ENCODE data around the gene SCP2. TPM values are rescaled to one million over a fixed set of nuclear protein-coding genes. Genes with fewer than 3 reads are reported as not detected.

Gene SCP2
- total RNA-seq, 1 experiment from 2014 or later = 73.2 TPM

DNA sequence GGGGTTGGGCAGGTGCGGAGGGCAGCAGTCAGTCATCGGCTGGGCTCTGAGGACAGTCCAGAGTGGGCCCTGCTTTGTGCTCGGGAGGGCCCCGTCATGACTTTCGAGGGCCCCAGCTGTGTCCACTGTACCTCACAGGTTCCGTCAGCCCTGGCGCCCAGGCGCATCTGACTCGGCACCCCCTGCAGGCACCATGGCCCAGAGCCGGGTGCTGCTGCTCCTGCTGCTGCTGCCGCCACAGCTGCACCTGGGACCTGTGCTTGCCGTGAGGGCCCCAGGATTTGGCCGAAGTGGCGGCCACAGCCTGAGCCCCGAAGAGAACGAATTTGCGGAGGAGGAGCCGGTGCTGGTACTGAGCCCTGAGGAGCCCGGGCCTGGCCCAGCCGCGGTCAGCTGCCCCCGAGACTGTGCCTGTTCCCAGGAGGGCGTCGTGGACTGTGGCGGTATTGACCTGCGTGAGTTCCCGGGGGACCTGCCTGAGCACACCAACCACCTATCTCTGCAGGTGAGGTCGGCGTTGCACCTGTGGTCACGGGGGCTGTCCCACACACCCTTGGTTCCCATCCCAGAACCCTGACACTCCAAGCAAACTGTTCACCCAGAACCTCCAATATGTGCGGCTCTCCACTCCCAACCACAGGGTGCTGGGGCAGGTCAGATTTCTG is 142.7 kb downstream of the SCP2 start:
- DNase-seq (ENCODE audit: low spot score) = no peak
- POLR2A ChIA-PET (ENCODE audit: low non-redundant PET) = no interaction called here
- BruUV-seq (replicated peaks) = no TSS peak
- Histone ChIP-seq H3K36me3 (ENCODE audit: insufficient read depth, low read length, poor library complexity, severe bottlenecking) (no peaks in the 10 kb centered on the region), H3K9me3 (ENCODE audit: low read depth, low read length, poor library complexity, severe bottlenecking) (no peaks in the 10 kb centered on the region), H3K4me1 (ENCODE audit: insufficient read depth, low read length, poor library complexity, severe bottlenecking) (no peaks in the 10 kb centered on the region), H3K27me3 (replicated peaks; ENCODE audit: insufficient read depth, low read depth, low read length, poor library complexity) (no peaks in the 10 kb centered on the region), H3K4me3 (ENCODE audit: low read depth, low read length, poor library complexity, severe bottlenecking) (no peak overlapping the region), H3K27ac (ENCODE audit: low read depth, low read length, poor library complexity, severe bottlenecking) (no peak overlapping the region)
- CTCF ChIA-PET = no interaction called here
- TF ChIP-seq, protein P1, sequence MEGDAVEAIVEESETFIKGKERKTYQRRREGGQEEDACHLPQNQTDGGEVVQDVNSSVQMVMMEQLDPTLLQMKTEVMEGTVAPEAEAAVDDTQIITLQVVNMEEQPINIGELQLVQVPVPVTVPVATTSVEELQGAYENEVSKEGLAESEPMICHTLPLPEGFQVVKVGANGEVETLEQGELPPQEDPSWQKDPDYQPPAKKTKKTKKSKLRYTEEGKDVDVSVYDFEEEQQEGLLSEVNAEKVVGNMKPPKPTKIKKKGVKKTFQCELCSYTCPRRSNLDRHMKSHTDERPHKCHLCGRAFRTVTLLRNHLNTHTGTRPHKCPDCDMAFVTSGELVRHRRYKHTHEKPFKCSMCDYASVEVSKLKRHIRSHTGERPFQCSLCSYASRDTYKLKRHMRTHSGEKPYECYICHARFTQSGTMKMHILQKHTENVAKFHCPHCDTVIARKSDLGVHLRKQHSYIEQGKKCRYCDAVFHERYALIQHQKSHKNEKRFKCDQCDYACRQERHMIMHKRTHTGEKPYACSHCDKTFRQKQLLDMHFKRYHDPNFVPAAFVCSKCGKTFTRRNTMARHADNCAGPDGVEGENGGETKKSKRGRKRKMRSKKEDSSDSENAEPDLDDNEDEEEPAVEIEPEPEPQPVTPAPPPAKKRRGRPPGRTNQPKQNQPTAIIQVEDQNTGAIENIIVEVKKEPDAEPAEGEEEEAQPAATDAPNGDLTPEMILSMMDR (conservative IDR thresholded peaks at IDR 0.05; ENCODE audit: low read depth, low read length) = no peak
- no peak for TF ChIP-seq EZH2 (IDR thresholded peaks at IDR 0.05; ENCODE audit: borderline replicate concordance, low read depth, low read length, poor library complexity, severe bottlenecking)
- intact Hi-C loops (cut with micrococcal nuclease; ENCODE audit: unreplicated experiment) = loop anchor here (10.0 kb wide), 1 partner anchor 115 kb away; no protein-coding TSS in a partner anchor

DNA sequence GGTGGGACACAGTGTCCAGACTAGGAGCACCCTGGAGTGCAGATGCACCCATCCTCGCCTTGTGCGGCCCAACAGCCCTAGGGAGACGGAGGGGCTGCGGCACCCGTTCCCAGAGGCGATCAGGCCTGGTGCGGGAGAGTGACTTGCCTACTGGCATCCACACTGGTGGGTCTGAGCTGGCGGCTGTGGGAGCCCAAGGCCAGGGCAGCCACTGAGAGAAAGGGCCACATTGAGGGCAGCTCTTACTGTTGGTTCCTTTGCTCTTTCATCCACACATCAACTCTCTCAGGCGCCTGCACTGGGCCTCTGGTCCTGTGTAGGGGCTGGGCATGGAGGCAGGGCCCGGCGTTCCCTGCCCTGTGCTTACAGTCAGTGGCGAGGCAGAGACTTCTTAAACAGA is 143.5 kb downstream of the SCP2 start:
- no peak for TF ChIP-seq EZH2 (IDR thresholded peaks at IDR 0.05; ENCODE audit: borderline replicate concordance, low read depth, low read length, poor library complexity, severe bottlenecking)
- TF ChIP-seq, protein P1 (conservative IDR thresholded peaks at IDR 0.05; ENCODE audit: low read depth, low read length) = no peak
- CTCF ChIA-PET = no interaction called here
- DNase-seq (ENCODE audit: low spot score) = no peak
- no peaks in the 10 kb centered on the region for H3K27me3 ChIP-seq (replicated peaks; ENCODE audit: insufficient read depth, low read depth, low read length, poor library complexity)
- H3K9me3 ChIP-seq (ENCODE audit: low read depth, low read length, poor library complexity, severe bottlenecking) = no peaks in the 10 kb centered on the region
- no peak overlapping the region for H3K27ac ChIP-seq (ENCODE audit: low read depth, low read length, poor library complexity, severe bottlenecking)
- no peaks in the 10 kb centered on the region for H3K4me1 ChIP-seq (ENCODE audit: insufficient read depth, low read length, poor library complexity, severe bottlenecking)
- BruUV-seq (replicated peaks) = no TSS peak
- POLR2A ChIA-PET (ENCODE audit: low non-redundant PET) = no interaction called here
- intact Hi-C loops (cut with micrococcal nuclease; ENCODE audit: unreplicated experiment) = no loop called here
- no peak overlapping the region for H3K4me3 ChIP-seq (ENCODE audit: low read depth, low read length, poor library complexity, severe bottlenecking)
- H3K36me3 ChIP-seq (ENCODE audit: insufficient read depth, low read length, poor library complexity, severe bottlenecking) = no peaks in the 10 kb centered on the region

DNA sequence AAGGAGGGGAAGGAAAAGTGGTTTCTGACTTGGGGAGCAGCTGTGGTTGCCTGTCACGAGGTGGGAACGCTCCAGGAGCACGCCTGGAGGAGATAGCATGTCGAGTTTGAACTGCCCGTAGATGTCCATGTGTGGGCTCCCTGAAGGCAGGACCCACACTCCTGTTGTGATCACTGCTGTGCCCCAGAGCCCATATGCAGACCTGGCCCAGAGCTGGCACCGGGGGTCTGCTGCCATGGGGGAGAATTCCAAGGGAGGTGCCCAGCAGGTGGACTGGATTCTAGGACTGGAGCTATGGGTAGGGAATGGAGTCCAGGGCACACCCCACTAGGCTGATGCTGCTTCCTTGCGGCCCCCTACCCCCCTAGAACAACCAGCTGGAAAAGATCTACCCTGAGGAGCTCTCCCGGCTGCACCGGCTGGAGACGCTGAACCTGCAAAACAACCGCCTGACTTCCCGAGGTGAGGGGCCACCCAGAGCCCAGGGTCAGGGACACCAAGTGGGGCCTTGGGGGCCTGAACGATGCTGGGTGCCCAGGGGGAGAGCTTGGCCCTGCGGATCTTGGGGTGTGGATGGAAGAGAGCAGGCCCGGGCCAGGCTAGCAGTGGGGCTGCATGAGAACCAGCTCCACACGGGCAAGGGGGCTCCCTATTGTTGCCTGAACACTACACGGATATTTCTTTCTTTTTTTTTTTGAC is 144.2 kb downstream of the SCP2 start:
- intact Hi-C loops (cut with micrococcal nuclease; ENCODE audit: unreplicated experiment) = no loop called here
- BruUV-seq (replicated peaks) = no TSS peak
- Histone ChIP-seq H3K36me3 (ENCODE audit: insufficient read depth, low read length, poor library complexity, severe bottlenecking) (no peaks in the 10 kb centered on the region), H3K27ac (ENCODE audit: low read depth, low read length, poor library complexity, severe bottlenecking) (no peak overlapping the region), H3K27me3 (replicated peaks; ENCODE audit: insufficient read depth, low read depth, low read length, poor library complexity) (no peaks in the 10 kb centered on the region), H3K9me3 (ENCODE audit: low read depth, low read length, poor library complexity, severe bottlenecking) (no peaks in the 10 kb centered on the region), H3K4me1 (ENCODE audit: insufficient read depth, low read length, poor library complexity, severe bottlenecking) (no peaks in the 10 kb centered on the region), H3K4me3 (ENCODE audit: low read depth, low read length, poor library complexity, severe bottlenecking) (no peak overlapping the region)
- POLR2A ChIA-PET (ENCODE audit: low non-redundant PET) = no interaction called here
- CTCF ChIA-PET = no interaction called here
- DNase-seq (ENCODE audit: low spot score) = no peak
- TF ChIP-seq, protein P1 (conservative IDR thresholded peaks at IDR 0.05; ENCODE audit: low read depth, low read length) = no peak
- no peak for TF ChIP-seq EZH2 (IDR thresholded peaks at IDR 0.05; ENCODE audit: borderline replicate concordance, low read depth, low read length, poor library complexity, severe bottlenecking)

Data from A673 (cell line).